Progenitor cell of endocrine pancreas (in vitro differentiated cells): ENCODE results near the gene GOLIM4. TPM values are rescaled to one million over a fixed set of nuclear protein-coding genes. Genes with fewer than 3 reads are reported as not detected.

ENCODE experiments used
- DNase-seq: peaks from one replicate; pipeline ENCODE4 v3.0.0; 2021; ENCODE audit warnings: low spot score; ENCODE audit not compliant: unreplicated experiment
- H3K27ac Mint-ChIP-seq: 2 replicates; pipeline ENCODE4 v1.8.0; 2021; ENCODE audit warnings: mild to moderate bottlenecking, moderate library complexity, mixed read lengths
- H3K27me3 Mint-ChIP-seq: 2 replicates; pipeline ENCODE4 v1.8.0; 2021; ENCODE audit warnings: mixed read lengths
- H3K36me3 Mint-ChIP-seq: 2 replicates; pipeline ENCODE4 v1.8.0; 2022; ENCODE audit warnings: mixed read lengths; ENCODE audit not compliant: insufficient read depth
- H3K4me1 Mint-ChIP-seq: 2 replicates; pipeline ENCODE4 v1.8.0; 2021; ENCODE audit warnings: low read depth, mixed read lengths
- H3K4me3 Mint-ChIP-seq: 2 replicates; pipeline ENCODE4 v1.8.0; 2021; ENCODE audit warnings: low read depth, mild to moderate bottlenecking, moderate library complexity, mixed read lengths
- H3K9me3 Mint-ChIP-seq: 2 replicates; pipeline ENCODE4 v1.8.0; 2021; ENCODE audit warnings: low read depth, mixed read lengths
- CTCF ChIP-seq: fragments of 200-600 bp; sonication (generic); IDR thresholded peaks from one replicate; pipeline ENCODE4 v1.5.0; 2021; ENCODE audit warnings: antibody characterized with exemption, mild to moderate bottlenecking; ENCODE audit not compliant: unreplicated experiment
- total RNA-seq: library from RNA; stranded (reverse); gene quantifications from 2 replicates; pipeline ENCODE4 v1.2.1, GENCODE V29; 2021

The GOLIM4 gene
- total RNA-seq, 1 donor from 2014 or later: 38.7 TPM

- Mint-ChIP-seq H3K27ac (peak overlapping the region; percentile 96), H3K36me3 (no peaks in the 10 kb centered on the region), H3K9me3 (no peaks in the 10 kb centered on the region), H3K4me1 (peaks cover 41% of the 10 kb centered on the region), H3K4me3 (peak overlapping the region; percentile 83), H3K27me3 (no peaks in the 10 kb centered on the region)
- peak; percentile 12 for DNase-seq
- TF ChIP-seq CTCF: peak; percentile 37
Measured at GRCh38 chr3:168094877-168095610, 680 bp downstream of the GOLIM4 start.

GRCh38 chr3:168094580-168094876, 1.2 kb downstream of the GOLIM4 start:
- no peaks in the 10 kb centered on the region for H3K27me3 Mint-ChIP-seq
- no peaks in the 10 kb centered on the region for H3K9me3 Mint-ChIP-seq
- DNase-seq: peak; percentile 10
- peak overlapping the region; percentile 92 for H3K27ac Mint-ChIP-seq
- peak overlapping the region; percentile 83 for H3K4me3 Mint-ChIP-seq
- no peaks in the 10 kb centered on the region for H3K36me3 Mint-ChIP-seq
- peaks cover 45% of the 10 kb centered on the region for H3K4me1 Mint-ChIP-seq
- no peak for TF ChIP-seq CTCF

GRCh38 chr3:168093790-168094189, 1.9 kb downstream of the GOLIM4 start:
- no peak for TF ChIP-seq CTCF
- Mint-ChIP-seq H3K9me3 (no peaks in the 10 kb centered on the region), H3K27me3 (no peaks in the 10 kb centered on the region), H3K4me1 (peaks cover 52% of the 10 kb centered on the region), H3K27ac (no peak overlapping the region), H3K4me3 (peak overlapping the region; percentile 65), H3K36me3 (no peaks in the 10 kb centered on the region)
- no peak for DNase-seq

GRCh38 chr3:168093229-168093628, 2.5 kb downstream of the GOLIM4 start:
- H3K36me3 Mint-ChIP-seq: no peaks in the 10 kb centered on the region
- H3K4me1 Mint-ChIP-seq: peaks cover 58% of the 10 kb centered on the region
- peak overlapping the region; percentile 65 for H3K4me3 Mint-ChIP-seq
- H3K9me3 Mint-ChIP-seq: no peaks in the 10 kb centered on the region
- H3K27ac Mint-ChIP-seq: no peak overlapping the region
- no peak for TF ChIP-seq CTCF
- no peak for DNase-seq
- no peaks in the 10 kb centered on the region for H3K27me3 Mint-ChIP-seq

- peaks cover 58% of the 10 kb centered on the region for H3K4me1 Mint-ChIP-seq
- no peaks in the 10 kb centered on the region for H3K9me3 Mint-ChIP-seq
- no peaks in the 10 kb centered on the region for H3K36me3 Mint-ChIP-seq
- peak overlapping the region; percentile 71 for H3K27ac Mint-ChIP-seq
- no peaks in the 10 kb centered on the region for H3K27me3 Mint-ChIP-seq
- no peak for TF ChIP-seq CTCF
- no peak for DNase-seq
- peak overlapping the region; percentile 65 for H3K4me3 Mint-ChIP-seq
Measured at GRCh38 chr3:168091941-168092340, 3.8 kb downstream of the GOLIM4 start.
